HG03460 (cell line): ENCODE results near the gene DHRS4L2.
"Not testable (repeated sequence)": the region's sequence is repeated elsewhere in the genome, so short reads cannot be mapped to it uniquely, and the experiment has no call there.

Source experiments
- ATAC-seq: cut with Tn5 transposase; IDR thresholded peaks from one replicate; pipeline ENCODE4 v1.9.1; 2021; ENCODE audit not compliant: unreplicated experiment

The DHRS4L2 gene

GRCh38 chr14:24013654-24014514 is 25.2 kb downstream of the DHRS4L2 start:
- ATAC-seq = peak; percentile 54

GRCh38 chr14:24015745-24016144 is 27.0 kb downstream of the DHRS4L2 start:
- ATAC-seq = not testable (repeated sequence)

GRCh38 chr14:24018978-24019377 is 30.2 kb downstream of the DHRS4L2 start:
- not testable (repeated sequence) for ATAC-seq

- peak; percentile 52 for ATAC-seq
Observed at GRCh38 chr14:24019944-24020343, 31.2 kb downstream of the DHRS4L2 start.

GRCh38 chr14:24020520-24020919 is 31.8 kb downstream of the DHRS4L2 start:
- not testable (repeated sequence) for ATAC-seq

GRCh38 chr14:24024939-24025418 is 36.2 kb downstream of the DHRS4L2 start:
- not testable (repeated sequence) for ATAC-seq

GRCh38 chr14:24029687-24030086 is 41.0 kb downstream of the DHRS4L2 start:
- not testable (repeated sequence) for ATAC-seq

GRCh38 chr14:24031331-24031730 is 42.6 kb downstream of the DHRS4L2 start:
- ATAC-seq = not testable (repeated sequence)

GRCh38 chr14:24032727-24033418 is 44.1 kb downstream of the DHRS4L2 start:
- ATAC-seq = no peak

GRCh38 chr14:24035769-24036168 is 47.0 kb downstream of the DHRS4L2 start:
- ATAC-seq = peak; percentile 5

- ATAC-seq = peak; percentile 74
Observed at GRCh38 chr14:24036169-24036962, 47.6 kb downstream of the DHRS4L2 start.

GRCh38 chr14:24036963-24037657 is 48.4 kb downstream of the DHRS4L2 start:
- peak; percentile 7 for ATAC-seq

- ATAC-seq = no peak
Observed at GRCh38 chr14:24037658-24038037, 48.9 kb downstream of the DHRS4L2 start.

GRCh38 chr14:24038686-24039085 is 50.0 kb downstream of the DHRS4L2 start:
- no peak for ATAC-seq

GRCh38 chr14:24040692-24041091 is 52.0 kb downstream of the DHRS4L2 start:
- no peak for ATAC-seq

GRCh38 chr14:24042746-24043145 is 54.0 kb downstream of the DHRS4L2 start:
- no peak for ATAC-seq

- ATAC-seq = not testable (repeated sequence)
Observed at GRCh38 chr14:24049002-24049401, 60.3 kb downstream of the DHRS4L2 start.

- ATAC-seq = not testable (repeated sequence)
Observed at GRCh38 chr14:24050753-24051152, 62.0 kb downstream of the DHRS4L2 start.

GRCh38 chr14:24051176-24051788 is 62.6 kb downstream of the DHRS4L2 start:
- ATAC-seq = no peak
